ENCODE data around the gene HBD.

The HBD gene

GRCh38 chr11:5266609-5267008 is 32.3 kb upstream of the HBD start:
- TF ChIP-seq RAD21 (IDR thresholded peaks at IDR 0.05; ENCODE audit: low read depth) (no peak), NFIC (IDR thresholded peaks at IDR 0.05) (no peak)

DNA sequence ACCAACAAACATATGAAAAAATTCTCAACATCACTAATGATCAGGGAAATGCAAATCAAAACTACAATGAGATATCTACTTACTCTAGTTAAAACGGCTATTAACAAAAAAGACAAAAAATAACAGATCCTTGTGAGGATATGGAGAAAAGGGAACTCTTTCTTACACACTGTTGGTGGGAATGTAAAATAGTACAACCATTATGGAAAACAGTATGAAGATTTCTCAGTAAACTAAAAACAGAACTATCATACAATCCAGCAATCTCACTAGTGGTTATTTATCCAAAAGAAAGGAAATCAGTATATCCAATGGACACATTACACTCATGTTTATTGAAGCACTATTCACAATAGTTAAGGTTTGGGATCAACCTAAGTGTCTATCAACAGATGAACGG is 31.5 kb upstream of the HBD start:
- TF ChIP-seq REST (IDR thresholded peaks at IDR 0.05; ENCODE audit: low read depth) (no peak), TEAD4 (IDR thresholded peaks at IDR 0.05) (no peak), YY1 (IDR thresholded peaks at IDR 0.05; ENCODE audit: low read depth) (no peak), EP300 (IDR thresholded peaks at IDR 0.05; ENCODE audit: borderline replicate concordance) (no peak), FOXM1 (IDR thresholded peaks at IDR 0.05; ENCODE audit: borderline replicate concordance, low read depth) (no peak), EGR1 (IDR thresholded peaks at IDR 0.05) (no peak), USF1 (IDR thresholded peaks at IDR 0.05) (no peak), TCF12 (IDR thresholded peaks at IDR 0.05; ENCODE audit: low read depth) (no peak), TAF1 (IDR thresholded peaks at IDR 0.05; ENCODE audit: low read depth) (no peak), ZBTB7A (IDR thresholded peaks at IDR 0.05; ENCODE audit: low read depth) (no peak), CEBPB (IDR thresholded peaks at IDR 0.05) (no peak), RAD21 (IDR thresholded peaks at IDR 0.05; ENCODE audit: low read depth) (no peak), NFIC (IDR thresholded peaks at IDR 0.05) (no peak), CREB1 (IDR thresholded peaks at IDR 0.05; ENCODE audit: low read depth) (no peak)
- TF ChIP-seq, protein P1, sequence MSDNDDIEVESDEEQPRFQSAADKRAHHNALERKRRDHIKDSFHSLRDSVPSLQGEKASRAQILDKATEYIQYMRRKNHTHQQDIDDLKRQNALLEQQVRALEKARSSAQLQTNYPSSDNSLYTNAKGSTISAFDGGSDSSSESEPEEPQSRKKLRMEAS (IDR thresholded peaks at IDR 0.05) = no peak

GRCh38 chr11:5258543-5259262 is 24.4 kb upstream of the HBD start:
- TF ChIP-seq TCF12 (IDR thresholded peaks at IDR 0.05; ENCODE audit: low read depth) = no peak
- TF ChIP-seq YY1 (IDR thresholded peaks at IDR 0.05; ENCODE audit: low read depth) = no peak
- TF ChIP-seq TAF1 (IDR thresholded peaks at IDR 0.05; ENCODE audit: low read depth) = no peak
- TF ChIP-seq TEAD4 (IDR thresholded peaks at IDR 0.05) = no peak
- TF ChIP-seq, protein P1 (IDR thresholded peaks at IDR 0.05) = no peak
- TF ChIP-seq RAD21 (IDR thresholded peaks at IDR 0.05; ENCODE audit: low read depth) = no peak
- no peak for TF ChIP-seq ZBTB7A (IDR thresholded peaks at IDR 0.05; ENCODE audit: low read depth)
- no peak for TF ChIP-seq REST (IDR thresholded peaks at IDR 0.05; ENCODE audit: low read depth)
- no peak for TF ChIP-seq CREB1 (IDR thresholded peaks at IDR 0.05; ENCODE audit: low read depth)
- TF ChIP-seq EP300 (IDR thresholded peaks at IDR 0.05; ENCODE audit: borderline replicate concordance) = no peak
- no peak for TF ChIP-seq EGR1 (IDR thresholded peaks at IDR 0.05)
- TF ChIP-seq NFIC (IDR thresholded peaks at IDR 0.05) = no peak

DNA sequence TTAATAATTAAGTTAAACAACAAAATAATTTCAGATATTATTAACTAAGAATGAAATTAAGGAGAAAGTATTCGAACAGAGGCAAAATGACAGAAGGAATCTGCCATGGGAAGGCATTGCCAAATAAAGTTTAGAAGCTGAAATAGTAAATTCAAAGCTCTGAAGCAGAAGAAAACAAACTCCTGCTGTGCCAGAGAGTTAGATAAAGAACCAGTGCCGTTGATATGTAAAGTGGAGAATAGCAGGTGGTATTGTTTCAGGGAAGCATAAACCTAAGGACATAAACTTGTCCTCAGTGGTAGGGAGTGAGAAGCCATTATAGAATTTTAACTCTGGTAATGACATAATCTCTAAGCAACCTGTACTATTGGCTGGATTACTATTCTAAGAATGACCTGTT is 23.0 kb upstream of the HBD start:
- no peak for TF ChIP-seq EGR1 (IDR thresholded peaks at IDR 0.05)
- no peak for TF ChIP-seq TCF12 (IDR thresholded peaks at IDR 0.05; ENCODE audit: low read depth)
- TF ChIP-seq CEBPB (IDR thresholded peaks at IDR 0.05) = no peak
- TF ChIP-seq ZBTB7A (IDR thresholded peaks at IDR 0.05; ENCODE audit: low read depth) = no peak
- no peak for TF ChIP-seq YY1 (IDR thresholded peaks at IDR 0.05; ENCODE audit: low read depth)
- TF ChIP-seq NFIC (IDR thresholded peaks at IDR 0.05) = no peak
- TF ChIP-seq TAF1 (IDR thresholded peaks at IDR 0.05; ENCODE audit: low read depth) = no peak
- TF ChIP-seq FOXM1 (IDR thresholded peaks at IDR 0.05; ENCODE audit: borderline replicate concordance, low read depth) = no peak
- TF ChIP-seq, protein P1 (IDR thresholded peaks at IDR 0.05) = no peak
- TF ChIP-seq EP300 (IDR thresholded peaks at IDR 0.05; ENCODE audit: borderline replicate concordance) = no peak
- TF ChIP-seq RAD21 (IDR thresholded peaks at IDR 0.05; ENCODE audit: low read depth) = no peak
- TF ChIP-seq CREB1 (IDR thresholded peaks at IDR 0.05; ENCODE audit: low read depth) = no peak
- no peak for TF ChIP-seq REST (IDR thresholded peaks at IDR 0.05; ENCODE audit: low read depth)
- no peak for TF ChIP-seq USF1 (IDR thresholded peaks at IDR 0.05)

Data from Ishikawa (cell line).